HG02870 (cell line): Measurements from ENCODE around the gene ADARB1.

ENCODE experiments used
- ATAC-seq: cut with Tn5 transposase; IDR thresholded peaks from one replicate; pipeline ENCODE4 v1.9.1; 2021; ENCODE audit warnings: mild to moderate bottlenecking, moderate library complexity; ENCODE audit not compliant: unreplicated experiment

The ADARB1 gene

GRCh38 chr21:45187646-45188045 is 113.3 kb downstream of the ADARB1 start:
- ATAC-seq: no peak

DNA sequence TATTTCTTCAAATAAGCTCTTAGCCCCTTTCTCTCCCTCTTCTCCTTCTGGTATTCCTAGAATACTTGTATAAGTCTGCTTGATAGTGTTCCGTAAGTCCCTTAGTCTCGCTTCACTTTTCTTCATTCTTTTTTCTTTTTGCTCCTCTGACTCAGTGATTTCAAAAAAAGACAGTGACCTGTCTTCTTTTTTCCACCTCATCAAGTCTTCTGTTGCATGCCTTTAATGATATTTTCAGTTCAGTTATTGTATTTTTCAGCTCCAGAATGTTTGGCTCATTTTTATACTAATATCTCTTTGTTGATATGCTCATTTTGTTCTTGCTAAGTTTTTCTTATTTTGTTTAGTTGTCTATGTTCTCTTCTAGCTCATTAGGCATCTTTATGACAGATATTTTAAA is 115.6 kb downstream of the ADARB1 start:
- no peak for ATAC-seq

GRCh38 chr21:45192332-45192731 is 118.0 kb downstream of the ADARB1 start:
- no peak for ATAC-seq

GRCh38 chr21:45196620-45197019 is 122.2 kb downstream of the ADARB1 start:
- ATAC-seq: no peak

GRCh38 chr21:45199201-45199600 is 124.8 kb downstream of the ADARB1 start:
- ATAC-seq: no peak

DNA sequence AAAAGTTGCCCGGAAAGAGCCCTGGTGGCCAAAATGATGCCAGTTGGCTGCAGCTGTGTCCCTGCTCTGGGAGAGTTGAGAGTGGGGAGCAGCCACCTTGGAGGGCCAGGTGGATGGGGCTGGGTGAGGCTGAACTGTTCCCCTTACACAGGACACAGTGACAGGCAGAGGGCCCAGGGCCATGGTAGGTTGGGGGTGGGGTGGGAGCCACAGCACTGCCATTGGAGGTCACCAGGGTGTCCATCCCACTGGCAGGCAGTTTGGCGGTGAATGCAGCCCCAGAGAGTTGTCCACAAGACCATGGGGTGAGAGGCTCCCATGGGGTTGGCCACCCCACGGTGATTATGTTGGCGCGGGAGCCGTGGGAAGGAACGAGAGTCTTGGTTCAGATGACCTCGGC is 125.7 kb downstream of the ADARB1 start:
- no peak for ATAC-seq

- ATAC-seq: no peak
Measured at GRCh38 chr21:45200581-45201296, 126.4 kb downstream of the ADARB1 start.

GRCh38 chr21:45202344-45202743 is 128.0 kb downstream of the ADARB1 start:
- ATAC-seq: no peak

GRCh38 chr21:45202889-45203288 is 128.5 kb downstream of the ADARB1 start:
- ATAC-seq: no peak

DNA sequence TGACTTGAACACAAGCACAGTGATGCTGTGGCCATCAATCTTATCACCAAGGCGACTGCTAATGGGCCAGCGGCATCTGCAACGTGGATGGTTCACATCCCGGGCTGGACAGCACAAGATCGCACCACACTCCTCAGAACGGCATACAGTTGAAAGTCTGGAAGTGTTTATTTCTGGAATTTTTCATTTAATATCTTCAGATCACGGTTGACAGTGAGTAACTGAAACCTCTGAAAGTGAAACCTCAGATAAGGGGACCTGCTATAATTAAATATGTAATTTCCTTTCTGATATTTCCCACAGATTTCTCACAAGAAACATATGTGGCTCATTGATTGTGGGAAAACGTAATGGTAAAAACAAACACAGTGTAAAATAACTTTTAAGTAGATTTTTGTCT is 129.6 kb downstream of the ADARB1 start:
- no peak for ATAC-seq

DNA sequence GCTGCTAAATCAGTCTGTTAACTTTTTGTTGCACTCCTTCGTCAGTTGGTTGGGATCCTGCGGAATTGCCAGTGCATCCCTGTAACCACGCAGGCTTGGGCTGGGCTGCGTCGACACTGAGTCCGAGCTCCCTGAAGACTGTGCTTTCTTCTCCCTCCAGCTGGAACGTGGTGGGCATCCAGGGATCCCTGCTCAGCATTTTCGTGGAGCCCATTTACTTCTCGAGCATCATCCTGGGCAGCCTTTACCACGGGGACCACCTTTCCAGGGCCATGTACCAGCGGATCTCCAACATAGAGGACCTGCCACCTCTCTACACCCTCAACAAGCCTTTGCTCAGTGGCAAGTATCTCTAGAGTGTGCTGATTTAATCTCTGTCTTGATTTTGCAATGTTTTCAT is 130.0 kb downstream of the ADARB1 start:
- ATAC-seq: no peak

DNA sequence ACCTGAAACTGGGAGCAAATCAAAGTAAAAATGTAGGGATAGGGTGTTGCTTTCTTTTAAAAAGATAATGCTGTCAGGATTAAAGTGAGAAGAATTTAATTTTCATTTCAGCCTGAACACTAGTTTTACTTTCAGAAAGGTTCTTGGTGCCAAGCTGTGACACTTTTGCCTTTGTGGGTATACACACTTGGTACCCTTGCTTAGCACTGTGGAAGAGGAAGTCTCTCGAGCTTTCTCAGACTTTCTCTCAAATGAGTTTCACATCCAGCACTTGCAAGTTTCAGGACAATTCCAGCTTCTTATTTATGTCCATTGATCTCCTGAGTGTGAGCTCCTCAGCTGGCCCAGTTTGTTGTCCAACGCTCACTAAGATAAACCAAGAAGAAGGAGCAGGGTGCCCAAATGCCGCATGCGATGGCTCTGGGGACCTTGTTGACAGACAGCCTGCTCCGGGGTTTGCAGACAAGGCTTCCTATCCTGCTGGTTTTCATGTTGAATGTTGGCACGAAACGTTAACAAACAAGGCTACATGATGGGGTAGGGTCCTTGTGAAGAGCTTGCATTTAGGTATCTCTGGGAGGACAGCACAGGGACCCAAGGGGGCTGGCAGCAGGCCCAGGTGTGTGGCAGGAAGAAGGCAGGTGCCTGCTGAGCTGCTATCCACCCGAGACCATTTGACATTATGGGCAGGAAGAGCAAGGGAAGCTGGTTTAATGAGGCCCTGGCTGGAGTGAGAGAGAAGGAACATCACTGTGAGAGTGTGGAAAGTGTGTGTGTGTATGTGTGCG is 133.7 kb downstream of the ADARB1 start:
- ATAC-seq: no peak

DNA sequence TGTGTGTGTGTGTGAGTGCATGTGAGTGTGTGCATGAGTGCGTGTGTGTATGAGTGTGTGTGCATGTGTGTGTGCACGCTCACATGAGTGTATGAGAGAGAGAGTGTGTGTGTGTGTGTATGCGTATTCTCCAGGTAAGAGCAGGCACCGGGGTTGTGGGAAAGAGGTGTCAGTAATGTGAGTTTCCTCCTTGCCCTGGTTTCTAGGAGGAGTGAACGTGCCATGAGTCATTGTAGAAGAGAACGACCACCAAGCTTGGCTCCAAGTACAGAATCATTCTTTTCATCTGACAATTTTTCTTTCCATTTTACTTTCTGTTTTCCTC is 134.2 kb downstream of the ADARB1 start:
- no peak for ATAC-seq

DNA sequence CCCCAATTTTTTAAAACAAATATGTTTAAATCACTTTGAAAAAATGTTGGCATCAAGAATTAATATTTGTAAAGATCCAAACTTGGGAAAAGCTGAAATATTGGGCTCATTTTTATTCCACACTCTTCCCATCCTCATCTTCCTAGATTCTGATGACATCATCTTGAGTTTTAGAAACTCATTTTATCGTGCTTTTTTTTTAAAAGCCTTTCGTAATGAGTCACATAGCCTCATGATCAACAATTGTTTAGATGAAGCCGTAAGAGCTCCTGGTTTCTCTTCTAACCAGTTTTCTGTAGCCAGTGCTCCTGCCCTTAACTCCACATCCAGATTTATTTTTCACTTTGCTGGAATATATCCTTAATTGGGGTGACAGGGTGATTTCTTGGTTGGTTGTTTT is 134.7 kb downstream of the ADARB1 start:
- ATAC-seq: no peak

GRCh38 chr21:45209685-45210284 is 135.4 kb downstream of the ADARB1 start:
- no peak for ATAC-seq

DNA sequence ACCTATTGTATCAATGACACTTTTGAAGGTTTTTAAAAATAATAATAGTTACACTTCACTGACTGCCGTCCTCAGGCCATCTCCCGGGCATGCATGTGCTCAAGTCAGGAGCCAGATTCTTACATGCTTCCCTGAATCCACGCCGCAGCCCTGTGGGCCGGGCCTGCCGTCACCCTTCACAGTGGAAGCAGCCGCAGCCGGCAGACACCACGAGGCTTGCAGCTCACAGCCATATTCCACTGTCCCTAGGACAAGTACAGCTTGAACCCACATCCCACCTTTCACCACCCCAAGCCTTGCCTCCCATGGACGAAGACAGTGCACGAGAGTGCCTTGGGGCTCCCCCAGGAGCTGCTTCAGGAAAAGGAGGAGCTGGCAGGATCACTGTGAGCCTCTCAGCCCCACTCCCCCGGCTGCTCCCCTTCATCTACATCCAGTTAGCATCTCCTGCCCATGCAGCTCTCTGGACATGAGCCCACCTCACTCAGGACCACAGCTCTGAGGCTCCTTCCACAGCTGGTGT is 136.1 kb downstream of the ADARB1 start:
- no peak for ATAC-seq

DNA sequence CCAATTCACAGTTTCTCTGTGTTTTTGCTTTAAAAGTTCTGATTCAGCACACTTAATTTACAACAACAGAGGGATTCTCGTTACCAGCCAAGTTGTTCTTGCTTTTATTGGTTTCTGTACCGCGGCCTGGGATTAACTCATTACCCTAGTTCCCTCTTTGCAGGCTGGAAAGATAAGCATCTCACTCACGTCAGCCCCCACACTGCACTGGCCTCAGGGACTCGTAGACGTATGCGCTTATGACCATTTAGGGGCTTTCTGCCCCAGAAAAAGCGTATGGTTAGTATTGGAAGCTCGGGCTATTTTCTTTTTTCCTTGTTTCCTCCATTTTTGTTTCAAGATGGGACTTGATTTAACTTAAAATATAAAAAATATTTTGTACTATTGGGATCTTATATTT is 137.3 kb downstream of the ADARB1 start:
- no peak for ATAC-seq

GRCh38 chr21:45213392-45213791 is 139.0 kb downstream of the ADARB1 start:
- no peak for ATAC-seq

DNA sequence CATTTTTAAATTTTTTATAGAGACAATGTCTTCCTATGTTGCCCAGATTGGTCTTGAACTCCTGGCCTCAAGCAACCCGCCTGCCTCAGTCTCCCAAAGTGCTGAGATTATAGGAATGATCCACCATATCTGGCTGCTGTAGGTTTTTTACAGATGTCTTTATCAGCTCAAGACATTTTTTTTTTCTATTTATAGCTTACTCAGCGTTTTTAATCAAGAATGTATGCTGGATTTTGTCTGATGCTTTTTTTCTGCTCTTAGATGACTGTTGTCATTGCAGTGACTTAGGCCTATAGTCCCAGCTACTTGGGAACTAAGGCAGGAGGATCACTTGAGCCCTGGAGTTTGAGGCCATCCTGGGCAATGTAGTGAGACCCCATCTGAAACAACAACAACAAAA is 140.8 kb downstream of the ADARB1 start:
- no peak for ATAC-seq

- ATAC-seq: no peak
Measured at GRCh38 chr21:45217010-45217409, 142.6 kb downstream of the ADARB1 start.

- ATAC-seq: no peak
Measured at GRCh38 chr21:45219517-45219916, 145.1 kb downstream of the ADARB1 start.

DNA sequence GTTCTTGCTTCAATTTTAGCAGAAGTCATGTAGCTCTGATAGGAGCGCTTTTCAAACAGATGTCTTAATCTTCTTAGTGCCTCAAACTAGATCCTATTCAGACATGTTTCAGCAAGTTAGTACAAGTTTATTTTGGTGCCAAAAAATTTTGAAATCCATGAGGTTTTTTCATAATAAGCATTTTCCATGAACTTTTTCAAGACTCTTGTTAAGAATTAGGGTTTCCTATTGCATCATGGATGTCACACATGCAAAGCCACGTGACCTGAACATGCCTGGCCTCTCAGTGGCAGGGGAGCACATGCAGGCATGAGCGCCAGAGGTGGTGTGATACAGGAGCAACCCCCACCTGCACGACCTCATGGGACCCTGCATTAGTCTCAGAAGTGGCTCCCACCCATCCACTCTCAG is 145.7 kb downstream of the ADARB1 start:
- ATAC-seq: no peak
